ENCODE results near the gene TMEM185B. TPM values are rescaled to one million over a fixed set of nuclear protein-coding genes. Genes with fewer than 3 reads are reported as not detected.
A peak's percentile ranks its signal among the peaks of the same experiment; 100 is the strongest.

Gene TMEM185B
- total and polyA plus RNA-seq, 10 of the 15 experiments (the other 5 are each of a cell fraction or from before 2014, with no cell fraction given): 2.4 to 20.9 (median 14.5) TPM

DNA sequence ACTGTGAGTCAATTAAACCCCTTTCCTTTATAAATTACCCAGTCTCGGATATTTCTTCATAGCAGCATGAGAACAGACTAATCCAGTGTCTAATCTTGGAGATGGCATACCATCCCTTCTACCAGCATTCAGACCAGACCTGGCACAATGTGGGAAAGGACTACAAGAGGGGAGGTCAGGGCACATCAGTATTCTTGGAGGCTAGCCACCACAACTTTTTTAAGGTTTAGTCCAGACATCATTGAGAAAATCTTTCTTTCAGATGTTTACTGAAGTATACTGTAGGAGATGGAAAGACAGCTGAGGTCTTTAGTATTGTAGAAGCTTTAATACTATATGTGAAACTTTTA is 33.4 kb upstream of the TMEM185B start:
- BruUV-seq (replicated peaks): no TSS peak
- ChIA-PET POLR2A (interaction anchor here (1.0 to 1.7 kb wide), 2 partner anchors 9 to 25 kb away, joined by 3 to 7 read pairs; no protein-coding TSS in a partner anchor), RAD21 (ENCODE audit: unreplicated experiment) (interaction anchor here (0.9 to 2.4 kb wide), 6 partner anchors 25 to 80 kb away, joined by 3 to 16 read pairs (median 4); no protein-coding TSS in a partner anchor), SMC1A (ENCODE audit: uncharacterized antibody, unreplicated experiment) (interaction anchor here (1.0 to 3.1 kb wide), 8 partner anchors 8 to 44 kb away, joined by 3 to 25 read pairs (median 6); no protein-coding TSS in a partner anchor), CTCF (interaction anchor here (0.7 to 1.9 kb wide), 4 partner anchors 26 to 56 kb away, joined by 4 to 11 read pairs (median 7); no protein-coding TSS in a partner anchor)
- in situ Hi-C loops (cut with MboI): no loop called here
- Histone ChIP-seq H2AFZ (ENCODE audit: control insufficient read depth, low read depth, low read length) (no peak overlapping the region), H3K4me1 (ENCODE audit: control insufficient read depth, insufficient read depth, low read length) (peaks cover 11% of the 10 kb centered on the region), H3K36me3 (ENCODE audit: control insufficient read depth in 2 of 2, insufficient read depth in 2 of 2, low read length in 1 of 2) (no peaks in the 10 kb centered on the region), H4K20me1 (ENCODE audit: control insufficient read depth, insufficient read depth) (no peaks in the 10 kb centered on the region), H3K9ac (ENCODE audit: control insufficient read depth, insufficient read depth, low read length) (no peak overlapping the region), H3K4me3 (peak overlapping the region; percentile 15; the same call in 1 of the 2 replicates), H3K27ac (ENCODE audit: control insufficient read depth, insufficient read depth) (no peak overlapping the region), H3K79me2 (ENCODE audit: control insufficient read depth, insufficient read depth, low read length) (peaks cover 47% of the 10 kb centered on the region), H3K27me3 (replicated peaks in 1 of 2; ENCODE audit: control insufficient read depth in 2 of 2, insufficient read depth in 2 of 2, low read length in 1 of 2) (no peaks in the 10 kb centered on the region), H3K9me3 (replicated peaks; ENCODE audit: control insufficient read depth, insufficient read depth, low read length) (peaks cover 6% of the 10 kb centered on the region; the same call in 2 of the 3 replicates), H3K4me2 (ENCODE audit: control insufficient read depth, insufficient read depth) (peak overlapping the region; percentile 12; the same call in 1 of the 2 replicates)
- intact Hi-C loops (cut with micrococcal nuclease; ENCODE audit: unreplicated experiment): no loop called here
- WGBS (ENCODE audit: insufficient coverage, insufficient replicate concordance, low lambda C conversion rate, missing lambda C conversion rate): 56% methylated on average over 1 of the region's 1 CpG
- TF ChIP-seq, protein P1, sequence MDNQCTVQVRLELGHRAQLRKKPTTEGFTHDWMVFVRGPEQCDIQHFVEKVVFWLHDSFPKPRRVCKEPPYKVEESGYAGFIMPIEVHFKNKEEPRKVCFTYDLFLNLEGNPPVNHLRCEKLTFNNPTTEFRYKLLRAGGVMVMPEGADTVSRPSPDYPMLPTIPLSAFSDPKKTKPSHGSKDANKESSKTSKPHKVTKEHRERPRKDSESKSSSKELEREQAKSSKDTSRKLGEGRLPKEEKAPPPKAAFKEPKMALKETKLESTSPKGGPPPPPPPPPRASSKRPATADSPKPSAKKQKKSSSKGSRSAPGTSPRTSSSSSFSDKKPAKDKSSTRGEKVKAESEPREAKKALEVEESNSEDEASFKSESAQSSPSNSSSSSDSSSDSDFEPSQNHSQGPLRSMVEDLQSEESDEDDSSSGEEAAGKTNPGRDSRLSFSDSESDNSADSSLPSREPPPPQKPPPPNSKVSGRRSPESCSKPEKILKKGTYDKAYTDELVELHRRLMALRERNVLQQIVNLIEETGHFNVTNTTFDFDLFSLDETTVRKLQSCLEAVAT (IDR thresholded peaks at IDR 0.05): no peak
- TF ChIP-seq ZNF274 (IDR thresholded peaks at IDR 0.05; ENCODE audit: insufficient read depth, insufficient read length) (no peak), NFYA (IDR thresholded peaks at IDR 0.05; ENCODE audit: borderline replicate concordance, low read depth, low read length) (no peak), BHLHE40 (IDR thresholded peaks at IDR 0.05; ENCODE audit: borderline replicate concordance in 1 of 2, low read depth in 2 of 2, low read length in 1 of 2) (no peak), ZNF24 (IDR thresholded peaks at IDR 0.05) (no peak)
- TF ChIP-seq, protein P2, sequence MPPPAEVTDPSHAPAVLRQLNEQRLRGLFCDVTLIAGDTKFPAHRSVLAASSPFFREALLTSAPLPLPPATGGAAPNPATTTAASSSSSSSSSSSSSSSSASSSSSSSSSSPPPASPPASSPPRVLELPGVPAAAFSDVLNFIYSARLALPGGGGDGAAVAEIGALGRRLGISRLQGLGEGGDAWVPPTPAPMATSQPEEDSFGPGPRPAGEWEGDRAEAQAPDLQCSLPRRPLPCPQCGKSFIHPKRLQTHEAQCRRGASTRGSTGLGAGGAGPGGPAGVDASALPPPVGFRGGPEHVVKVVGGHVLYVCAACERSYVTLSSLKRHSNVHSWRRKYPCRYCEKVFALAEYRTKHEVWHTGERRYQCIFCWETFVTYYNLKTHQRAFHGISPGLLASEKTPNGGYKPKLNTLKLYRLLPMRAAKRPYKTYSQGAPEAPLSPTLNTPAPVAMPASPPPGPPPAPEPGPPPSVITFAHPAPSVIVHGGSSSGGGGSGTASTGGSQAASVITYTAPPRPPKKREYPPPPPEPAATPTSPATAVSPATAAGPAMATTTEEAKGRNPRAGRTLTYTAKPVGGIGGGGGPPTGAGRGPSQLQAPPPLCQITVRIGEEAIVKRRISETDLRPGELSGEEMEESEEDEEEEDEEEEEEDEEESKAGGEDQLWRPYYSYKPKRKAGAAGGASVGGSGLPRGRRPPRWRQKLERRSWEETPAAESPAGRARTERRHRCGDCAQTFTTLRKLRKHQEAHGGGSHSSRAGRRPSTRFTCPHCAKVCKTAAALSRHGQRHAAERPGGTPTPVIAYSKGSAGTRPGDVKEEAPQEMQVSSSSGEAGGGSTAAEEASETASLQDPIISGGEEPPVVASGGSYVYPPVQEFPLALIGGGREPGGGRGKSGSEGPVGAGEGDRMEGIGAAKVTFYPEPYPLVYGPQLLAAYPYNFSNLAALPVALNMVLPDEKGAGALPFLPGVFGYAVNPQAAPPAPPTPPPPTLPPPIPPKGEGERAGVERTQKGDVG (CRISPR knock-in tag; IDR thresholded peaks at IDR 0.05): no peak
- TF ChIP-seq, protein P3, sequence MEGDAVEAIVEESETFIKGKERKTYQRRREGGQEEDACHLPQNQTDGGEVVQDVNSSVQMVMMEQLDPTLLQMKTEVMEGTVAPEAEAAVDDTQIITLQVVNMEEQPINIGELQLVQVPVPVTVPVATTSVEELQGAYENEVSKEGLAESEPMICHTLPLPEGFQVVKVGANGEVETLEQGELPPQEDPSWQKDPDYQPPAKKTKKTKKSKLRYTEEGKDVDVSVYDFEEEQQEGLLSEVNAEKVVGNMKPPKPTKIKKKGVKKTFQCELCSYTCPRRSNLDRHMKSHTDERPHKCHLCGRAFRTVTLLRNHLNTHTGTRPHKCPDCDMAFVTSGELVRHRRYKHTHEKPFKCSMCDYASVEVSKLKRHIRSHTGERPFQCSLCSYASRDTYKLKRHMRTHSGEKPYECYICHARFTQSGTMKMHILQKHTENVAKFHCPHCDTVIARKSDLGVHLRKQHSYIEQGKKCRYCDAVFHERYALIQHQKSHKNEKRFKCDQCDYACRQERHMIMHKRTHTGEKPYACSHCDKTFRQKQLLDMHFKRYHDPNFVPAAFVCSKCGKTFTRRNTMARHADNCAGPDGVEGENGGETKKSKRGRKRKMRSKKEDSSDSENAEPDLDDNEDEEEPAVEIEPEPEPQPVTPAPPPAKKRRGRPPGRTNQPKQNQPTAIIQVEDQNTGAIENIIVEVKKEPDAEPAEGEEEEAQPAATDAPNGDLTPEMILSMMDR (IDR thresholded peaks at IDR 0.05 in 2 of 3, conservative IDR thresholded peaks at IDR 0.05 in 1 of 3; ENCODE audit: control insufficient read depth in 2 of 3, extremely low read depth in 1 of 3, insufficient read depth in 1 of 3, low read depth in 3 of 3, low read length in 3 of 3): no peak
- FAIRE-seq: no peak
- DNase-seq (ENCODE audit: low read depth, low spot score): no peak
- ATAC-seq: no peak

All from GM12878 (cell line).